Renal pelvis (tissue), 4 donors: ENCODE results near the gene PRDM16. TPM values are rescaled to one million over a fixed set of nuclear protein-coding genes. Genes with fewer than 3 reads are reported as not detected.

Experiments used
- DNase-seq: peaks from one replicate; pipeline ENCODE4 v3.0.0-alpha.2; 2013
- polyA plus RNA-seq, 3 donors: library from polyadenylated mRNA; unstranded; fragments of 120-200 nt; gene quantifications; one replicate each; pipeline ENCODE4 v1.2.1, GENCODE V29; 2013; ENCODE audit not compliant: insufficient read length in 3 of 3

PRDM16 gene
- polyA plus RNA-seq, 3 donors, result 7.2 to 9.6 (median 9.3) TPM

DNA sequence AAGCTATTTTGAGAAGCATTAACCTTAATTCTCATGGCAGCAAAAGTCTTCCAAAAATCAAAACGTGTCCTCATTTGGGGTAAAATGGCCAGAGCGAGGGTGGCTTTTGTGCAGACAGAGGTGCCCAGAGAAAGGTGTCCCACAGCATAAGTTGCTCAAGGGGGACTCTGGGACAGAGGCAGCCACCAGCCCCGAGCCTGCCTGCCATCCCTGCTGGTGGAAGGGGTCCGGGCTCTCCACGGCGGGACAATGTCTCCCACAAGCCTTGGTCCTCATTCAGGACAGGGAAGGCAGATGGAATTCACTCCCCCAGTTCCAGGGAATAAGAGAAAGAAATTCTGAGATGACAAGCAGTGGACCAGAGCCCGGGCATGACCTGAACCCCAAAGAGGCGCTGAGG lies 372.9 kb downstream of the PRDM16 start:
- no peak for DNase-seq

DNA sequence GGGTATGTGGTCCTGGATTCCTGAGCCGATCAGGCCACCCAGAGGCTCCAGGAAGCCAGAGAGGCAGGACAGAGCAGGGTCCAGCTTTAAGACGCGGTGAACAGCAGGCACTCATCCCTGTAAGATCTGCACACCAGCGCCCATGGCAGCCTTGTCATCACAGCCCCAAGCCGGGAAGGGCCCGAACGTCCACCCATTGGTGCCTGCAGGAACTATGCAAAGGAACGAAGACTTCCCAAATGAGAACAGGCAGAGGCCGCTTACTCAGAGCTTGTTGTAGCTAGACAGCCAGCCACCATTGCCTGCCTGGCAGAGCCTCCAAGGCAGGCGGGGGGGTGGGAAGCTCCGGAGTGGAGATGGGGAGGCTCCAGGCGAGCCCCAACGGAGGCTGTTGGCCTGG lies 373.3 kb downstream of the PRDM16 start:
- no peak for DNase-seq

DNA sequence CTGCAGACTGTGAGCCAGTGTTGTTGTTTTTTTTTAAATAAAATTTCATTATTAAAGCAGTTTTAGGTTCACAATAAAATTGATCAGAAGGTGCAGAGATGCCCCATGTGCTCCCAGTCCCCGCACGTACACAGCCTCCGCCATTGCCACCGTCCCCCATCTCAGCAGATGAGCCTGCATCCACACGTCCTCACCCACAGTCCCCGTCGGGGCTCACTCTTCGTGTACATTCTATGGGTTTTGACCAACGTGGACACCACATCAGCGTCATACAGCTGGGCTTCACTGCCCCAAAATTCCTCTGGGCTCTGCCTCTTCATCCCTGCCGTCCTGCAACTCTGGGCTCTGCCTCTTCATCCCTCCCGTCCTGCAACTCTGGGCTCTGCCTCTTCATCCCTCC lies 373.9 kb downstream of the PRDM16 start:
- no peak for DNase-seq

DNA sequence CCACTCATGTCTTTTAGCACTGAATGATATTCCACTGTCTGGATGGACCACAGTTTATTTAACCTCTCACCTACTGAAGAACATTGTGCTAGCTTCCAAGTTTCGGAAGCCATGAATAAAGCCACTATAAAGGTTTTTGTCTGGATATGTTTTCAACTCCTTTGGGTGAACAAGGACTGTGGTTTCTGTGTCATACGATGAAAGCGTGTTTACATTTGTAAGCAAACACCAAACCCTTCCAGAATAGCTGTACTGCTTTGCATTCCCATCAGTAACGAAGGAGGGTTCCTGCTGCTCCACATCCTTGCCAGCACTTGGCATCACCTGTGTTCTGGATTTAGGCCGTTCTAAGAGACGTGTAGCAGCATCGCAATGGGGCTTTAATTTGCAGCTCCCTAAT lies 374.8 kb downstream of the PRDM16 start:
- no peak for DNase-seq

DNA sequence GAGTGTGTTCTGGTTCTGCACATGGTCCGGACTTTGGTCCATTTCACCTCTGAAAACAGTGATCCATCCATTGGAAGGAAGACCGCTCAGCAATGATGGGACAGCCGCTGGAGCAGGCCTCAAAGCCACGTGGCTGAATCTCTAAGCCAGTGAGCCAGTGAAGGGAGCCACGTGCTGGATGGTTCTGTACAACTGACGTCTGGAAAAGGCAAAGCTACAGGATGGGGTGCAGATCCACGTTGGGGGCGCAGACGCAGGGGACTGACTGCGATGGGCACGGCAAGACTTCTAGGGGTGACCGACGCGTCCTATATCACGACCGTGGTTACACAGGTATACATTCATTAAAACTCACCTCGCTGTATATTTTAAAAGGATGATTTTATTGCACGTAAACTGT lies 375.3 kb downstream of the PRDM16 start:
- no peak for DNase-seq

DNA sequence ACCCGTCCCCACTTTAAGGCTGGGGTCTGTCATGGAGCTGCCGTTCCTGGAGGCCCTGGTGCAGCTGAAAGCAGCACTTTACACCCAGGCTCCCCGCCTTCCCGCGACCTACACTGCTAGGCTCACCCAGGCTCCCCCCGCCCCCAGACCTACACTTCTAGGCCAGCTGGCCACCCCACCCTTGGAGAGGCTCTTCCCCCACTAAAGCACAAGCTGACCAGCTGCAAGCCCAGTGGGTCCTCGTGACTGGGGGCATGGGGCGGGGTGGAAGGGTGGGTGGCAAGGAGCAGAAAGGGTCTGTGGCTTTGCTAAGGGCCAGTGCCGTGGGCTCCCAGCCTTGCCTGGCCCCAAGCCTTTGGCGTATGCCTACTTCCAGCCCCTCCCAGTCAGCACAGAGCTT lies 375.7 kb downstream of the PRDM16 start:
- DNase-seq, result no peak

DNA sequence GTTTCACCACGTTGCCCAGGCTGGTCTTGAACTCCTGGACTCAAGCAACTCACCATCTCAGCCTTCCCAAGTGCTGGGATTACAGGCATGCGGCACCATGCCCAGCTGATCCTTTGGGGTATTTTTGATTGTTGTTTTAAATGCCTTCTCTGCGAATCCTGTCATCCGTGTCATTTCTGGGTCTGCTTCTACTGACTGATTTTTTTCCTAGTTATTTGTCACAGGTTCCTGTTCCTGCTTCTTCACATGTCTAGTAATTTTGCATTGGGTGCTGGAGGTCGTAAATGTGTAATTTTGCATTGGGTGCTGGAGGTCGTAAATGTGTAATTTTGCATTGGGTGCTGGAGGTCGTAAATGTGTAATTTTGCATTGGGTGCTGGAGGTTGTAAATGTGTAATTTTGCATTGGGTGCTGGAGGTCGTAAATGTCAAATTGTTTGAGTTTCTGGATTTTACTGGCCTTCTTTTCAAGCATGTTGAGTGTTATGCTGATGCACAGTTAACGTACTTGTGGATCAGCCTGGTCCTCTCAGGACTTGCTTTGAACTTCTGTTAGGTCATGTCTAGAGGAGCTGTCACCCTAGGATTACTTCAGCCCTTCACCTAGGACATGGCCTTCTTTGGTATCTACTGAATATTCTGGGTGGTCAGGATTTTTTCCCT lies 381.3 kb downstream of the PRDM16 start:
- no peak for DNase-seq

DNA sequence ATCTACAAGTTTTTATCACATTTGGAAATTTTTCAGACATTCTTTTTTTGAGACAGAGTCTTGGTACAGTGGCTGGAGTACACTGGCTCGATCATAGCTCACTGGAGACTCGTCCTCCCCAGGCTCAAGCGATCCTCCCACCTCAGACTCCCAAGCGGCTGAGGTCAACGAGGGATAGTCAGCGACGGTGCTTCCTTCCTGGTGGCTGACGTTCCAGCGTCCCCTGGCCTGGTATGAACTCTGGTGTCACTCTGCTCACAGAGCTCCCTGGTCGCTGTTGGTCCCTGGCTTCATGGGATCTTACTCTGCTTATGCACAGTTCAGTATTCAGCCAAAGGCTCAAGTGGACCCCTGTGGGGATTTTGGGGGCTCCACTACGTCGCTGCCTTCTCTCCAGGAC lies 382.0 kb downstream of the PRDM16 start:
- no peak for DNase-seq

DNA sequence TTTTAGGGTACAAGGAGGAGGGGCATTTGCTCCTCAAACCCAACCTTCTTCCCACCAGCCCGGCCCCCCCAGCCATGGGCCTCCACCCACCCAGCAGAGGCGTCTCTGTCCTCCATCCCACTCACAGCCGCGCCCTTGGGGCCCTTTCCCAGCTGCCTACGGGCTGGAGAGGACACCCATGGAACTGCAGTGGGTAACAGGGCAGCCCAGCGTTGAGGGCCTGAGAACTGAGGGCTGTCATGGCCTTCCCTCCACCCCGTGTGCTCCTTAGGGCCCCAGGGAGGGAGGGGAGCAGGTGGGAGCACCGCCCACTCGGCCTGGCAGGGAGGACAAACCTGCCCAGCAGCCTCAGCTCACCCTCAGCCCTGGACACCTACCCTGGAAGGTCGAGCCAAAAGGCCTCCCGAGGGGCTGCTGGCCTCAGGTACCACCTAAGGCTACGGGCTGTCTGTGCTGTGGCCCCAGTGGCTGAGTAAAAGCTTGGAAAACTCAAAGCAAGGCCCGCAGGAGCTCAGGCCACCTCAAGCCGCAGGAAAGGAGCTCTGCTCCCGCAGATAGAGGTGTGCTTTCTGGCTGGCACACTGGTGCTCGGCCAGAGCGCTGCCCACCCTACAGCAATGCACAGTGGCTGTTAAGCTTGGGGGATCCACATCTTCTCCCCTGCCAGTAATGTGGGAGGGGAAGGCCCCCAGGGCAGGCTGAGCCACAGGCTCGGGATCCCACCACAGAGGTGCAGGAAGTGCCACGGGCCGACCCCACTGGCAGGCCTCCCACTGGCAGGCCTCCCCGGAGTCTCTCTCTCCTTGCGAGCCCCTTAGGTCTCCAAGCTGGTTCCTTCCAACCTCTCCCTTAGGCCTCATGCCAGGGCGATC lies 383.2 kb downstream of the PRDM16 start:
- no peak for DNase-seq

DNA sequence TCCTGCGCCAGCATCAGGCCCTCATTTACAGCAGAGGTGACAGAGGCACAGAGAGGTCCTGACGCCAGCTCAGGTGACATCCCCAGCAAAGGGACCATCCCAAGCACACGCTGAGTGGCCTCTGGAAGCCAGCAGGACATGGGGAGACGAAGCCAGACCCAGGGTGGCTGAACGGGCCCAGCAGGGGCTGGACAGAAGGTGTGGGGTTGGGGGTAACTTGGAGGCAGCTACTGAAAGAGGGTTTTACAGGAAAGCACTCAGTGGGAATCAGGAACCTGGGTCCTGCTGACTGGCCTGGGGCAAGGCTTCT lies 383.8 kb downstream of the PRDM16 start:
- DNase-seq, result no peak

DNA sequence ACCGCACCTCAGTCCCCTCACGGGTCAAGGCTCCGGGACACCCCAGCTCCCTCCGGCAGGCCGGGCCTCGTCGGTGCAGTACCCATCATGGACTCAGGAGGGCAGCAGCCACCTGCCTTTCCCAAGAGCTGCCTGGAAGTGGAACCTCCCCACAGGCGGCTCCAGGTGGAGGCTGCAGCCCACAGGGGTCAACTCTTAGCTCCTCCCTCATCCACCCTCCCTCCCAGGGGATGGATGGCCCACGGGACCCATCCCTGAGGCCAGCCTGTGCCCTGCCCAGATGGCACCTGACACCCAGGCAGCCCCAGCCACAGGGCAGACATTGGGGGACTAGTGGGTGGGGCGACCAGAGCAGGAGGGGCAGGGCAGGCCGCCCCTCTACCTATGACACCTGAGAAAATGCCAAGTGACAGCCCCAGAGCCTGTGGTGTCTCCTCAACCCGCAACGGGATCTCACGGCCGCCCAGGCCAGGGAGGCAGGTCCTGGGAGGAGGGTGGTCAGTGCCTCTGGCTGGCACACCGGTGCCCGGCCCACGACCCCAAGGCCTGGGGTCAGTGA lies 384.3 kb downstream of the PRDM16 start:
- DNase-seq, result no peak

DNA sequence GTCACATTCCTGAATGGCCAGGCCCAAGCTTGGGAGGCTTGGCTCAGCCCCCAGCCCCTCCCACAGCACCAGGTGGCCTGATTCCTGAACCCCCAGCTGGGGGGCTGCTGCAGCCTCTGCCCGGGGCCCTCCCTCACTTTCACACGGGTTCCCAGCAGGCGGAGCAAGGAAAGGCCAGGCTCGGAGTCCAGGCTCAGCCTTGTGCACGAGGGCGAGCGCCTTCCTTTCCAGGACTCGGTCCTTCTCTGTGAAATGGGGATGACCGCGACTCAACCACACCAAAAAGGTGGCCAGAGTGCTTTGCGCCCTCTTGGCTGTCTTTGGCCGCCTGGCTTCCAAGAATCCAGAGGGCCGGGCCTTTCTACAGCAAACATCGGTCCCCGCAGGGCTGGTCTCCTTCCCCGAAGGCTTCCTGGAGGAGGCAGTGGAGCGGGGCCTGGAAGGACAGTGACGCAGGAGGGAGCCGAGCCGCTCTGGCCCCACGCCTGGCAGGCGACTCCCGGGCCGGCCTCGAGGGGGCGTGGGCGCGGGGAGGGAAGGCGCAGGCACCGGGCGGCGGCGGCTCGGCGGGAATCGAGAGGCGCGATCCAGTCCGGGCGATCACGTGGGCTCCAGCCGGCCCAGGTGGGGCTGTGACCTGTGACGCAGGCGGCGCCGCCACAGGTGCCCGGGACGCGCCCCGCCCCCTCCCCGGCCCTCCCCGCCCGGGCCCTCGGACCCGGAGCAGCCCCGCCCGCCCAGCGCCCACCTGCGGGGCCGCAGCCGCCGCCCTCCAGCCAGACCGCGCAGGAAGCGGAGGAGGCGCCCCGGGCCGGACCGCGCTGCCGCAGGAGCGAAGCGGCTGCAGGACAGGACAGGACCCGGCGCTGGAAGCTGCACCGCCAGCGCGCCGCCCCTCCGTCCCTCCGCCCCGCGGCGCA lies 385.1 kb downstream of the PRDM16 start, which contains the start of gene ARHGEF16:
Gene ARHGEF16, plus strand, starts transcription at position 775 of the 920 bp plus-strand sequence. CDS start 8,420 bp downstream, outside the sequence.
- no peak for DNase-seq

DNA sequence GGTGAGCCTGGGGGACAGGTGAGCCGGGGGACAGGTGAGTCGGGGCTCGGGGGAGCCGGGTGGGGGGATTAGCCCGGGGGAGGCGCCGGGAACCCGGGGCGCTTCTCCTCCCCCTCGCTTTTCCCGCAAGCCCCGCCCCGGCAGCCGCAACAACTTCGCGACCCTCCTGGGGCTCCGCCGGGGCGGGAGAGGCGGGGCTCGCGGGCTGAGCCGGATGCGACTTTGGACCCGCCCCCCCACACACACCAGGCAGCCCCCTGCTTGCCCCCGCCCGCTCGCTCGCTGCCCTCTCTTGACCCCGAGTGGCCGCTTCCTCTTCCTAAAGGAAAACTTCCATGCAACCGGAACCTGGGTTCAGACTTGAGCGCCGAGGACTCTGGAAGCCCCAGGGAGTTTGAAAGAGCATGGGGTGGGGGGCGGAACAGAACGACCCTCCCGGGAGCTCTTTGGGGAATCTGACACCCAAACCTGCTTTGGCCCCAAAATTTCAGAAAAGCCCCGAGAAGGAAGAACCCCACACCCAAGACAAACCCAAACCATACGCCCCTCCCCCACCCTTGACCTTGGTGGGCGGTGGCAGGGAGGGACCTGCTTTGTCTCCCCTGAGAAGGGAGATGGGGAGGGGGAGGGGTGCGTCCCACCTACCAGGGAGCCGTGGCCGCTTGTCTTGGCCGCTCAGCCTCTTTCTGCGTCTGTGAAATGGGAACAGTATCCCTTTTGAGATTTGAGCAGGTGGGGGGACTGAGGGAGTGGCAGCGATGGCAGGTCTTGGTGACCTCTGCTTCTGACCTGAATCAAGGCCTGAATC lies 386.0 kb downstream of the PRDM16 start:
- DNase-seq, result no peak

DNA sequence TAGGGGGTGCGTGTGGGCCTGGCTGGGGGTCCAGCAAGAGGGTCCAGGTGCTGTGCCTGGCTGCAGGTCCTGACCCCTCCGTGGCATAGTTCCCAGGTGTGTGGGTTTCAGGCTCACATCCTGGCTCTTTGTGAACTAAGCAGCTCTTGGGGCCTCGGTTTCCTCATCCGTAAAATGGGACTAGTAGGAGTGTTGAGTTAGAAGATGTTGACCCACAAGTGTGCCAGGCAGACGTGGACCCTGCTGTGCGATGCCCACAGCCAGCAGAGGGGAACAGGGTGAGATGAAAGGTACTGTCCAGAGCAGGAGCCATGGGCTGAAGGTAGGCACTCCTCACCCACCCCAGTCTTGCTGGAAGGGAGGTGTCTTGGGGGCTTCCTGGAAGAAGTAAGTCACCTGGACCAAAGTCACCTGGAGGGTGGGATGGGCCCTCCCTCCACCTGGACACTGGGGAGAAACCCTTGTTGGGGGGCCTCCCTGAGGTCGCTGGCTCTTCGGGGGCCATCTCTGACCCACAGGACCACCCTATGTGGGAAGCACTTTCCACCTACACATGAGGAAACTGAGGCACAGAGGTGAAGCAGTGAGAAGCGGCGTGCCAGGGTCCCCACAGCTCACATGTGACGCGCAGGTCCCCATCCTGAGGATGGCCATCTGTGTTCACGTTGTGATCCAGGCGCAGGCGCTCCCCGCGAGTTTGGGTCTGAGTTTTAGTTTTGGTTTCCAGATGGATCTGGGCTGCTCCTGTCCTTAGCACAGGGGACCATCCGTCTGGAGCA lies 386.9 kb downstream of the PRDM16 start:
- DNase-seq, result no peak

DNA sequence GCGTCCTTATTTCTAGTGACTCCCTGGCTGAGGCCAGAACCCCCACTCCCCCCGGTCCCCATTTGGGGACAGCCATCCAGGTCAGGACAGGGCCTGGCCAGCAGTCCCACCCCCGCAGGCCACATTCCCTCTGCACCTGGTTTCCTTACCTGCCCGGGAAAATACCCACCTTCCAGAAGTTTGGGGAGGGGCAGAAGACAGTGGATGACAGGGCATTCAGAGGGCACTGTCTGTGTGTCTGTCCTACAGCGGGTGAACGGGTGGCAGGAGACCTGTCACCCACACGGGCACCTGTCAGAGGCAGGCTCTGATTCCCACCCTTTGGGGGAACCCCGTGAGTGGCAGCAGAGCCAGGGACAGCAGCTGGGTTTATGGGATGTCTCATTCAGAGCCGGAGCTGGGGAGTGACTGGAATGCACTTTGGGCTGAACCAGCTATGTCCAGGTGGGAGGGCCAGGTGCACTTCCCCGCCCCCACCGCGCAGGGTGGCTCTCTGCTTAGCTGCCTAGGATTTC lies 387.5 kb downstream of the PRDM16 start:
- no peak for DNase-seq

DNA sequence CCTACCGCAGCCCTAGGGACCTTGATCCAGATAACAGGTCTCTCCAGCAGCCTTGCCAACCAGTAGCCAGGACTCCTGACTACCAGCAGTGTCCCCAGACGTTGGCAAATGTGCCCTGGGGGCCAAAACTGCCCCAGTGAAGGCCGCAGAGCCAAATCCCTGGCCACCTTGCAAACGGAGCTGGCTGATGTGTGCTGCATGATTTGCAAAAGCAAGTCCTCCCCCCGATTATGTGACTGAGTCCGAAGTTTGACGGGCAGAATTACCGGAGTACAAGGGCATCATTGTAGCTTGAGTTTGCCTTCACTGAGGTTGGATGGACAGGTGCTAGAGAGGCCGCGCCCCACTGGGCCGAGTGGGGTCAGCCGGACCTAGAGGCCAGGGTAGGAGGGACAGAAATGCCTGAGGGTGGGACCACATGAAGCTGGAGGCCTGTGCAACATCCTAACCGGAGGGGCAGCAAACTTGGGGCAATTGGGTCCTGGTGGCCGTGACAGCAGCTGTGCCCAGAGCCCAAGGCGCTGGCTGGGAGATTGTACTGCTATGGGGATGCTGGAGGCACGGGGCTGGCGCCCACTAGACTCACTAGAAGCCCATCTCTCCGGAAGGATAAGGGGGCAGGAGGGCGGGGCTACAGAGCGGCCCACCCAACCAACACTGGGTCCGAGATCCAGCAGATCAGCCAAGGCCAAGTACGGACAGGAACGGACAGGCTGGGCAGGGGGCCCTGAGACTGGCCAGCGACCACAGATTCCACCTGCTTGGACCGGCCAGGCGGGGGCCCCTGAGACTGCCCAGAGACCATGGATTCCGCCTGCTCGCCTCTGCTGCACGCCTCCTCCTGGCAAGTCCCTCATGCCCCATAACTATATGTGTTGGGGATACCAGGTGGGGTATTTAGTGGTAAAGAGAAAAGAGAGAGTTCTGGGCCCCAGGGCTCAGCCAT lies 388.2 kb downstream of the PRDM16 start:
- DNase-seq, result no peak

DNA sequence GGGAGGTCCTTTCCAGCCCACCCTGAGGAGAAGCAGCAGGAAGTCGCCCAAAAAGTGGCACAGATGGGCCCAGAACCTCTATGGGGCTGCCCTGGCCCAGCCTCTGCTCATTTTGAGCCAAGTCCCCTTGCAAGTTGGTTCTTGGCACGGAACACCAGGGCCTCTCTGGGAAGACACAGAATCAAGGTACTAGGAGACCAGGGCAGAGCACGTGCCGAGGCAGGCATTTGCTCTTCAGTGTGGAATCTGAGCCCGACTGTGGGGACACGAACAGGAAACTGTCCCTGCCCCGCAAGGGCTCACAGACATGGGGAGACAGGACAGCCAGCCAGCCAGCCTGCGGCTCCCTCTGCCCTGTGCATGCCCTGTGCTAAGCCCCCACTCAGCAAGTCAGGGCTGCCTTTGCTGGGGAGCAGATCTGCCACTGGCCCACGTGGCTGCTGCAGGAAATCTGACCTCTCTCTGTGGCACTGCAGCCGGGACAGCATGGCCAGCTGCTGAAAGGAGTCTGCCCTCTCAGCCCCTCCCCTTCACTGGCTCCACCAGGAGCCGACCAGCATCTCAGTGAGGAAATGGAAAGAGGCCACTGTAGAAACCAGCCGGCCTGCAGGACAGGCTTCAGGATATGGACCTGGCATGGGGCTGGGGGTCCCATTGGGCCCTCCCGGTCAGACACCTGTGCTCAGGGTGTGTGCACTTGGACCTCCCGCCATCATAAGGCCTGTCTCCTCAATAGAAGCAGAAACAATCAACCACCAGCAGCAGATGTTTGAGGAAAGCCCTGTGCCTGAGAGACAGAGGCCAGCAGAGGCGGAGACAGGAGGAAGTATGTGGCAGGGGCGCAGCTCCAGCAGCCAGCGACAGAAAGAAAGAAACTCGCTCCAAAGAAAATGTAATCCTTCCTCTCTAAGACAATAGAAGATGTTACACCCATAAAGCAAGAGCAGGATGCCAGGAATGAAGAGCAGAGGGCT lies 389.2 kb downstream of the PRDM16 start:
- no peak for DNase-seq
